Mesenchymal stem cell (in vitro differentiated cells and primary cell): ENCODE results near the gene CNIH3.
A peak's percentile ranks its signal among the peaks of the same experiment; 100 is the strongest.

ENCODE experiments used
- DNase-seq: peaks from one replicate; pipeline ENCODE4 v3.0.0-alpha.2; 2013
- H2AFZ ChIP-seq: one replicate; pipeline ENCODE4 v1.6.1; 2013; ENCODE audit warnings: low read depth, mild to moderate bottlenecking, control low read depth, inconsistent platforms, low read length, moderate library complexity
- H2AK5ac ChIP-seq: 2 replicates; pipeline ENCODE4 v1.6.1; 2013; ENCODE audit warnings: low read length, moderate library complexity, mild to moderate bottlenecking, inconsistent platforms; ENCODE audit not compliant: severe bottlenecking
- H2BK120ac ChIP-seq: one replicate; pipeline ENCODE4 v1.6.1; 2013; ENCODE audit warnings: low read depth, mild to moderate bottlenecking, inconsistent platforms, low read length, moderate library complexity
- H2BK12ac ChIP-seq, 2 experiments: one replicate each; pipeline ENCODE4 v1.6.1; 2013; ENCODE audit warnings: inconsistent platforms in 2 of 2, low read length in 2 of 2, mild to moderate bottlenecking in 2 of 2, moderate library complexity in 2 of 2, control low read depth in 1 of 2
- H2BK15ac ChIP-seq: one replicate; pipeline ENCODE4 v1.6.1; 2013; ENCODE audit warnings: mild to moderate bottlenecking, low read depth, inconsistent platforms; ENCODE audit not compliant: poor library complexity, severe bottlenecking
- H2BK5ac ChIP-seq: 2 replicates; pipeline ENCODE4 v1.6.1; 2013; ENCODE audit warnings: low read depth, mild to moderate bottlenecking, low read length, control low read depth, inconsistent platforms; ENCODE audit not compliant: poor library complexity, severe bottlenecking
- H3K14ac ChIP-seq, 2 experiments: one replicate each; pipeline ENCODE4 v1.6.1; 2013; ENCODE audit warnings: inconsistent platforms in 2 of 2, low read length in 2 of 2, control low read depth in 1 of 2, mild to moderate bottlenecking in 1 of 2, moderate library complexity in 1 of 2
- H3K18ac ChIP-seq, 2 experiments: one replicate each; pipeline ENCODE4 v1.6.1; 2013; ENCODE audit warnings: inconsistent platforms in 2 of 2, low read length in 2 of 2, control low read depth in 1 of 2, low read depth in 1 of 2, mild to moderate bottlenecking in 1 of 2
- H3K23ac ChIP-seq, 2 experiments: one replicate each; pipeline ENCODE4 v1.6.1; 2013; ENCODE audit warnings: inconsistent platforms in 2 of 2, low read length in 2 of 2, mild to moderate bottlenecking in 2 of 2, moderate library complexity in 2 of 2, control low read depth in 1 of 2
- H3K27ac ChIP-seq: 2 replicates; pipeline ENCODE4 v1.5.1; 2013; ENCODE audit warnings: mild to moderate bottlenecking, moderate library complexity, low read length, control low read depth, inconsistent platforms; ENCODE audit not compliant: poor library complexity, severe bottlenecking
- H3K27me3 ChIP-seq, 2 experiments: 2 replicates each; pipeline versions ENCODE4 v1.6.1 to v1.7.0; 2013; ENCODE audit warnings: low read length in 2 of 2, mild to moderate bottlenecking in 2 of 2, moderate library complexity in 2 of 2, control low read depth in 1 of 2, inconsistent platforms in 1 of 2; ENCODE audit not compliant: control insufficient read depth in 1 of 2, insufficient read depth in 1 of 2
- H3K36me3 ChIP-seq, 2 experiments: 2 replicates each; pipeline versions ENCODE4 v1.6.1 to v1.7.0; 2013; ENCODE audit warnings: low read length in 2 of 2, control low read depth in 1 of 2, inconsistent platforms in 1 of 2, low read depth in 1 of 2, mild to moderate bottlenecking in 1 of 2; ENCODE audit not compliant: insufficient read depth in 2 of 2, control insufficient read depth in 1 of 2
- H3K4ac ChIP-seq, 2 experiments: one replicate each; pipeline ENCODE4 v1.6.1; 2013; ENCODE audit warnings: inconsistent platforms in 2 of 2, low read length in 2 of 2, mild to moderate bottlenecking in 2 of 2, moderate library complexity in 2 of 2, control low read depth in 1 of 2, low read depth in 1 of 2
- H3K4me1 ChIP-seq: 2 replicates; pipeline ENCODE4 v1.6.1; 2013; ENCODE audit warnings: low read depth, low read length, control low read depth; ENCODE audit not compliant: control insufficient read depth, insufficient read depth
- H3K4me2 ChIP-seq: 2 replicates; pipeline ENCODE4 v1.6.1; 2013; ENCODE audit warnings: low read length, mild to moderate bottlenecking, inconsistent platforms; ENCODE audit not compliant: poor library complexity, severe bottlenecking
- H3K4me3 ChIP-seq, 2 experiments: 2 replicates each; pipeline versions ENCODE4 v1.5.1 to v1.7.0; 2013; ENCODE audit warnings: low read length in 2 of 2, mild to moderate bottlenecking in 2 of 2, control low read depth in 1 of 2, low read depth in 1 of 2; ENCODE audit not compliant: insufficient read depth in 1 of 2
- H3K79me1 ChIP-seq: replicated peaks from 2 replicates; pipeline ENCODE4 v1.6.1; 2013; ENCODE audit warnings: mild to moderate bottlenecking, control low read depth, low read length, inconsistent platforms; ENCODE audit not compliant: poor library complexity, severe bottlenecking
- H3K9ac ChIP-seq: 2 replicates; pipeline ENCODE4 v1.7.0; 2013; ENCODE audit warnings: mild to moderate bottlenecking, low read length, moderate library complexity
- H3K9me3 ChIP-seq: 2 replicates; pipeline ENCODE4 v1.7.0; 2013; ENCODE audit warnings: mild to moderate bottlenecking, low read length; ENCODE audit not compliant: control insufficient read depth
- H4K8ac ChIP-seq: one replicate; pipeline ENCODE4 v1.6.1; 2013; ENCODE audit warnings: inconsistent platforms, mild to moderate bottlenecking, low read length, moderate library complexity
- H4K91ac ChIP-seq: one replicate; pipeline ENCODE4 v1.6.1; 2013; ENCODE audit warnings: mild to moderate bottlenecking, low read length, inconsistent platforms
- WGBS: methylation state at CpG from one replicate; pipeline ENCODE4 v1.1.7; 2013; ENCODE audit warnings: mixed read lengths; 5-methylcytosine and 5-hydroxymethylcytosine counted together

Gene CNIH3

GRCh38 chr1:224620105-224620504 lies 4.0 kb downstream of the CNIH3 start:
- H4K91ac ChIP-seq: no peak overlapping the region
- peaks cover 0 to 76% of the 10 kb centered on the region in 2 experiments for H3K36me3 ChIP-seq
- H3K14ac ChIP-seq: no peak overlapping the region
- DNase-seq: no peak
- H2BK120ac ChIP-seq: no peak overlapping the region
- peak overlapping the region in 1 of 2 experiments; percentile 49 for H2BK12ac ChIP-seq
- no peak overlapping the region for H3K4ac ChIP-seq
- H2AK5ac ChIP-seq: no peak overlapping the region
- H2BK15ac ChIP-seq: no peak overlapping the region
- H3K9me3 ChIP-seq: no peaks in the 10 kb centered on the region
- peaks cover 0 to 5% of the 10 kb centered on the region in 2 experiments for H3K27me3 ChIP-seq
- peaks cover 41% of the 10 kb centered on the region for H3K4me1 ChIP-seq
- no peak overlapping the region for H3K27ac ChIP-seq
- peaks cover 13% of the 10 kb centered on the region for H3K79me1 ChIP-seq
- H2BK5ac ChIP-seq: no peak overlapping the region
- no peak overlapping the region for H3K4me2 ChIP-seq
- no peak overlapping the region for H4K8ac ChIP-seq
- H3K4me3 ChIP-seq: peak overlapping the region in 1 of 2 experiments; percentile 100
- H3K18ac ChIP-seq: no peak overlapping the region
- peak overlapping the region; percentile 96 for H3K9ac ChIP-seq
- WGBS: 75% methylated on average over 2 of the region's 2 CpGs
- no peak overlapping the region for H3K23ac ChIP-seq
- no peak overlapping the region for H2AFZ ChIP-seq

DNA sequence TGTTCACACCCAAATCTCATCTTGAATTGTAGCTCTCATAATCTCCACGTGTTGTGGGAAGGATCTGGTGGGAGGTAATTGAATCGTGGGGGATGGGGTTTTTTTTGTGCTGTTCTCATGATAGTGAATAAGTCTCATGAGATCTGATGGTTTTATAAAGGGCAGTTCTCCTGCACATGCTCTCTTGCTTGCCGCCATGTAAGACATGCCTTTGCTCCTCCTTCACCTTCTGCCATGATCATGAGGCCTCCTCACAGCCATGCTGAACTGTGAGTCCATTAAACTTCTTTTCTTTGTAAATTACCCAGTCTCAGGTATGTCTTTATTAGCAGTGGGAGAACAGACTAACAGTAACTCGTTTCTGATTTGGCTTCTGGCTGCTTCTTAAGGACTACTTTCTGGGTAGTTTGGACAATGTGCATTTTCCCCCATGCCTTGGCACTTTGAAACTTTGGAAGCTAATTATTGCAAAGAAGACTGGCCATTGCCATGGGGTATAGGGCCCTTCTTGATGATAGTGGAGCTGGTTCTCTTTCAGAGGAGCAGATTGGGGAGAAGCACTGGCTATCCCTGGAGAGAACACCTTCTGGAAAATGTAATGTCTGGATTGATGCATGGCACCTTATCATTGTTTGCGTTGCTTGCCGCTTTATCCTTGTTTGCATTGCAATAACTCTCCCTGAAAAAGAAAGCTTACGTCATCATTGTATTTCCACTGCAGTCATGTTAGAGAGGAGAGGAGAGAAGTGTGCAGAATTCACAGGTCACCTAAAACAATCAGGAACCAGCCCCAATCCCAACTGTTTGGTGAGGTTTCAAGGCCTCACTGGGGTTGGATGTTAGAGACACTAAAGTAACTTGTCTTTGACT lies 5.9 kb downstream of the CNIH3 start:
- Histone ChIP-seq H3K36me3 (peaks cover 0 to 93% of the 10 kb centered on the region in 2 experiments), H3K4me2 (no peak overlapping the region)

DNA sequence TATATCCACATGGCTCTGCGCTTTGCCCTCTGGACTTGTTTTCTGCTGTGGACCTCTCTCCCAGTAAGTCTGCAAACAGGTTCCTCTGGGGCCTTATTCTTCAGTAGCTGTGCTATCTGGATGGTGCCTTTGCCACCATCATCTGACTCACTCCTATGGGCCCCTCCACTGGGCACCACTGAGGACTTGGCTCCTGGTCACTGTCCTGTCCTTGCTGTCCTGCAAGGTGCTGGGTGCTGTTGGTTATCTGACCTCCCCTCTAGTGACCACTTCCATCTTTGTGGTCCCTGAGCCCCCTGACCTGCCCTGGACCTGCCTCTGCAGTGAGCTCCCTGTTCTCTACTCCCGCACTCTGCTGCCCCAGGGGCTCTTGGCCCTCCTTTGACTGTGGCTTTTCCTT lies 6.7 kb downstream of the CNIH3 start:
- Histone ChIP-seq H3K4me1 (peaks cover 28% of the 10 kb centered on the region), H3K4me3 (peak overlapping the region in 1 of 2 experiments; percentile 100), H2AK5ac (peak overlapping the region; percentile 10), H3K36me3 (peaks cover 0 to 95% of the 10 kb centered on the region in 2 experiments), H3K4me2 (peak overlapping the region; percentile 4), H3K27ac (peak overlapping the region; percentile 90), H3K4ac (peak overlapping the region; percentile 29 to 69), H3K14ac (peak overlapping the region in 1 of 2 experiments; percentile 86), H4K8ac (peak overlapping the region; percentile 2), H3K18ac (peak overlapping the region; percentile 50 to 96), H3K79me1 (peaks cover 16% of the 10 kb centered on the region), H3K9me3 (no peaks in the 10 kb centered on the region), H2AFZ (no peak overlapping the region), H3K23ac (peak overlapping the region in 1 of 2 experiments; percentile 14), H3K9ac (peak overlapping the region; percentile 67), H4K91ac (peak overlapping the region; percentile 5), H2BK12ac (peak overlapping the region; percentile 19 to 100), H2BK15ac (peak overlapping the region; percentile 13), H2BK120ac (peak overlapping the region; percentile 66), H3K27me3 (no peaks in the 10 kb centered on the region), H2BK5ac (peak overlapping the region; percentile 47)
- WGBS: 71% methylated on average over 2 of the region's 2 CpGs
- DNase-seq: no peak

More for the DNA sequence above, 5.9 kb downstream of the CNIH3 start:
- no peak overlapping the region for H4K91ac ChIP-seq
- H2BK15ac ChIP-seq: peak overlapping the region; percentile 13
- 99% methylated on average over 5 of the region's 7 CpGs for WGBS
- peak overlapping the region in 1 of 2 experiments; percentile 29 for H3K4ac ChIP-seq
- H3K4me1 ChIP-seq: peaks cover 34% of the 10 kb centered on the region
- peak overlapping the region; percentile 10 for H2AK5ac ChIP-seq
- peaks cover 14% of the 10 kb centered on the region for H3K79me1 ChIP-seq
- H3K27ac ChIP-seq: no peak overlapping the region
- H3K18ac ChIP-seq: peak overlapping the region; percentile 35 to 96
- DNase-seq: no peak
- H3K4me3 ChIP-seq: peak overlapping the region in 1 of 2 experiments; percentile 100
- peak overlapping the region; percentile 67 for H3K9ac ChIP-seq
- no peaks in the 10 kb centered on the region for H3K27me3 ChIP-seq
- no peak overlapping the region for H2AFZ ChIP-seq
- H3K23ac ChIP-seq: no peak overlapping the region
- peak overlapping the region; percentile 7 to 19 for H2BK12ac ChIP-seq
- H2BK5ac ChIP-seq: no peak overlapping the region
- no peaks in the 10 kb centered on the region for H3K9me3 ChIP-seq
- H4K8ac ChIP-seq: no peak overlapping the region
- H3K14ac ChIP-seq: no peak overlapping the region
- H2BK120ac ChIP-seq: peak overlapping the region; percentile 50

- Histone ChIP-seq H4K91ac (peak overlapping the region; percentile 32), H2BK120ac (peak overlapping the region; percentile 66), H3K18ac (peak overlapping the region; percentile 50 to 96), H3K4ac (peak overlapping the region; percentile 10 to 55), H3K9me3 (no peaks in the 10 kb centered on the region), H3K4me3 (peak overlapping the region in 1 of 2 experiments; percentile 100), H3K4me1 (peaks cover 23% of the 10 kb centered on the region), H3K14ac (no peak overlapping the region), H2AK5ac (peak overlapping the region; percentile 60), H3K36me3 (peaks cover 0 to 95% of the 10 kb centered on the region in 2 experiments), H2BK15ac (no peak overlapping the region), H4K8ac (peak overlapping the region; percentile 38), H2BK12ac (peak overlapping the region; percentile 19 to 100), H3K23ac (no peak overlapping the region), H3K9ac (peak overlapping the region; percentile 67), H2BK5ac (peak overlapping the region; percentile 60), H3K4me2 (peak overlapping the region; percentile 4), H3K27ac (peak overlapping the region; percentile 90), H2AFZ (no peak overlapping the region), H3K27me3 (no peaks in the 10 kb centered on the region), H3K79me1 (peaks cover 16% of the 10 kb centered on the region)
- DNase-seq: peak; percentile 85
- 3% methylated on average over 5 of the region's 5 CpGs for WGBS
These were observed 7.2 kb downstream of the CNIH3 start for GRCh38 chr1:224623310-224623714.
